MM.1S (cell line): ENCODE results near the gene TRIB2.

ENCODE experiments used
- DNase-seq: peaks from one replicate; pipeline ENCODE4 v3.0.0-alpha.2; 2015
- H2AFZ ChIP-seq: fragments of 300-600 bp; sonication (generic); 2 replicates; pipeline ENCODE4 v1.6.0; 2016; ENCODE audit warnings: antibody characterized with exemption, low read length
- H3F3A ChIP-seq: fragments of 300-600 bp; sonication (generic); 2 replicates; pipeline ENCODE4 v1.6.1; 2016; ENCODE audit warnings: mild to moderate bottlenecking, antibody characterized with exemption, low read length, moderate library complexity, mixed read lengths; ENCODE audit not compliant: insufficient read depth
- H3K27ac ChIP-seq: fragments of 300-600 bp; sonication (generic); 2 replicates; pipeline ENCODE4 v1.5.1; 2016; ENCODE audit warnings: mild to moderate bottlenecking, low read length
- H3K27me3 ChIP-seq: fragments of 300-600 bp; sonication (generic); replicated peaks from 2 replicates; pipeline ENCODE4 v1.6.0; 2016; ENCODE audit warnings: low read length; ENCODE audit not compliant: insufficient read depth
- H3K36me3 ChIP-seq: fragments of 300-600 bp; sonication (generic); replicated peaks from 2 replicates; pipeline ENCODE4 v1.6.1; 2016; ENCODE audit warnings: mild to moderate bottlenecking, low read length, mixed read lengths; ENCODE audit not compliant: insufficient read depth
- H3K4me1 ChIP-seq: fragments of 300-600 bp; sonication (generic); 2 replicates; pipeline ENCODE4 v1.6.1; 2016; ENCODE audit warnings: low read length, mixed read lengths
- H3K4me2 ChIP-seq: fragments of 300-600 bp; sonication (generic); 2 replicates; pipeline ENCODE4 v1.6.0; 2016; ENCODE audit warnings: low read depth, low read length
- H3K4me3 ChIP-seq: fragments of 300-600 bp; sonication (generic); 2 replicates; pipeline ENCODE4 v1.5.1; 2016; ENCODE audit warnings: low read length, mixed read lengths
- H3K79me2 ChIP-seq: fragments of 300-600 bp; sonication (generic); 2 replicates; pipeline ENCODE4 v1.6.1; 2016; ENCODE audit warnings: mixed run types, low read length, mixed read lengths
- H3K9ac ChIP-seq: fragments of 300-600 bp; sonication (generic); 2 replicates; pipeline ENCODE4 v1.6.1; 2016; ENCODE audit warnings: low read length, mixed read lengths
- H3K9me2 ChIP-seq: fragments of 300-600 bp; sonication (generic); replicated peaks from 2 replicates; pipeline ENCODE4 v1.6.1; 2016; ENCODE audit warnings: mild to moderate bottlenecking, low read length, mixed read lengths; ENCODE audit not compliant: insufficient read depth
- H3K9me3 ChIP-seq: fragments of 300-600 bp; sonication (generic); replicated peaks from 2 replicates; pipeline ENCODE4 v1.6.1; 2016; ENCODE audit warnings: mild to moderate bottlenecking, low read length, mixed read lengths; ENCODE audit not compliant: insufficient read depth
- H4K20me1 ChIP-seq: fragments of 300-600 bp; sonication (generic); 2 replicates; pipeline ENCODE4 v1.6.1; 2016; ENCODE audit warnings: mild to moderate bottlenecking, low read length, moderate library complexity, mixed read lengths; ENCODE audit not compliant: insufficient read depth
- EZH2 ChIP-seq: fragments of 300-600 bp; sonication (generic); optimal IDR thresholded peaks from 2 replicates; pipeline ENCODE3; 2017; ENCODE audit warnings: low read depth, mild to moderate bottlenecking, antibody characterized with exemption, low read length, mixed read lengths
- EZH2phosphoT487 ChIP-seq: fragments of 300-600 bp; sonication (generic); IDR thresholded peaks from 2 replicates; pipeline ENCODE4 v1.6.1; 2018; ENCODE audit warnings: antibody characterized with exemption, low read length
- TF ChIP-seq, protein P1 (sequence below): fragments of 300-600 bp; sonication (generic); IDR thresholded peaks from 2 replicates; pipeline ENCODE4 v1.5.1; 2016; ENCODE audit warnings: antibody characterized with exemption, low read length, mixed read lengths

Gene TRIB2

DNA sequence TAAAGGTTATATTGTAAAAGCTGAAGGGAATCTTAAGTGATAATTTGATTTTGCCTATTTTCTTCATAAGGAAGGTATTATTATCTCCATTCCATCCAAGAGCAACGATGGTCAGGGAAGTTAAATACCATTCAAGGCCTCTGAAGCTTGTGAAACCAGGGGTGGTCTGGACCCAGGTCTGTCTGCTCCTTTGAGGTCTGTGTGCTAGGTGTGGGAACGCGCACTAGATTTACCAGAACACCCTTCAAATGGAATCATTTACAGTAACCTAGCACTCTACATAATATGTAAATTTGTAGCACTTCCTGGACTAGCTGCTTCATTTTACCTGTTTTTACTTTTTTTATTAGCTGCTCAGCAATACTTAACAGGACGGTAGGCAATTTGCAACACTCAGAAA is 6.4 kb upstream of the TRIB2 start:
- Histone ChIP-seq H3K9ac (no peak overlapping the region), H3K4me1 (no peaks in the 10 kb centered on the region), H3K9me2 (no peaks in the 10 kb centered on the region), H3K4me3 (no peak overlapping the region), H3K79me2 (no peaks in the 10 kb centered on the region), H3K9me3 (no peaks in the 10 kb centered on the region), H3K27ac (no peak overlapping the region), H3K36me3 (no peaks in the 10 kb centered on the region), H3K4me2 (no peak overlapping the region), H4K20me1 (no peaks in the 10 kb centered on the region), H3F3A (no peaks in the 10 kb centered on the region), H3K27me3 (no peaks in the 10 kb centered on the region), H2AFZ (no peak overlapping the region)
- DNase-seq, result no peak
- TF ChIP-seq EZH2, result no peak
- TF ChIP-seq, protein P1, sequence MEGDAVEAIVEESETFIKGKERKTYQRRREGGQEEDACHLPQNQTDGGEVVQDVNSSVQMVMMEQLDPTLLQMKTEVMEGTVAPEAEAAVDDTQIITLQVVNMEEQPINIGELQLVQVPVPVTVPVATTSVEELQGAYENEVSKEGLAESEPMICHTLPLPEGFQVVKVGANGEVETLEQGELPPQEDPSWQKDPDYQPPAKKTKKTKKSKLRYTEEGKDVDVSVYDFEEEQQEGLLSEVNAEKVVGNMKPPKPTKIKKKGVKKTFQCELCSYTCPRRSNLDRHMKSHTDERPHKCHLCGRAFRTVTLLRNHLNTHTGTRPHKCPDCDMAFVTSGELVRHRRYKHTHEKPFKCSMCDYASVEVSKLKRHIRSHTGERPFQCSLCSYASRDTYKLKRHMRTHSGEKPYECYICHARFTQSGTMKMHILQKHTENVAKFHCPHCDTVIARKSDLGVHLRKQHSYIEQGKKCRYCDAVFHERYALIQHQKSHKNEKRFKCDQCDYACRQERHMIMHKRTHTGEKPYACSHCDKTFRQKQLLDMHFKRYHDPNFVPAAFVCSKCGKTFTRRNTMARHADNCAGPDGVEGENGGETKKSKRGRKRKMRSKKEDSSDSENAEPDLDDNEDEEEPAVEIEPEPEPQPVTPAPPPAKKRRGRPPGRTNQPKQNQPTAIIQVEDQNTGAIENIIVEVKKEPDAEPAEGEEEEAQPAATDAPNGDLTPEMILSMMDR, result no peak
- TF ChIP-seq EZH2phosphoT487, result no peak

DNA sequence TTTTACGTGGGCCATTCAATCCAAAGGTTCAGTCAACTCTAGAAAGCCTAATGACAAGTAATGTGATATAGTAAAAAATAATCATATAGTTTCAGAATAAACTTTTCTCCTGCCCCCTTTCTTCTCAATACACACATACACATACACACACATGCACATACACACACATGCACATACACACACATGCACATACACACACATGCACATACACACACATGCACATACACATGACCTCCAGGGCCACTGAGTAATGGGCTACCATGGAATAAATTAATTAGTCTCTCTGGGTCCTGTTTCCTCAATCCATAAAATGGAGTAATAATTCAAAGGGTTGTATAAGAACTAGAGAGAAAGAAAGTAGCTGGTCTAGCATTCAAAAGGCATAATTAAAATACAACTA is 5.4 kb upstream of the TRIB2 start:
- no peak overlapping the region for H3K4me2 ChIP-seq
- H3K9me2 ChIP-seq, result no peaks in the 10 kb centered on the region
- H4K20me1 ChIP-seq, result no peaks in the 10 kb centered on the region
- no peak for DNase-seq
- no peak overlapping the region for H2AFZ ChIP-seq
- H3K9ac ChIP-seq, result no peak overlapping the region
- no peak overlapping the region for H3K4me3 ChIP-seq
- TF ChIP-seq EZH2phosphoT487 (no peak), EZH2 (no peak)
- TF ChIP-seq, protein P1, result no peak
- no peak overlapping the region for H3K27ac ChIP-seq
- H3K36me3 ChIP-seq, result no peaks in the 10 kb centered on the region
- H3F3A ChIP-seq, result 0 out of 2 replicates have a peak, but pooled peaks cover 5% of the 10 kb centered on the region
- H3K79me2 ChIP-seq, result no peaks in the 10 kb centered on the region
- no peaks in the 10 kb centered on the region for H3K9me3 ChIP-seq
- H3K27me3 ChIP-seq, result no peaks in the 10 kb centered on the region
- H3K4me1 ChIP-seq, result no peaks in the 10 kb centered on the region

DNA sequence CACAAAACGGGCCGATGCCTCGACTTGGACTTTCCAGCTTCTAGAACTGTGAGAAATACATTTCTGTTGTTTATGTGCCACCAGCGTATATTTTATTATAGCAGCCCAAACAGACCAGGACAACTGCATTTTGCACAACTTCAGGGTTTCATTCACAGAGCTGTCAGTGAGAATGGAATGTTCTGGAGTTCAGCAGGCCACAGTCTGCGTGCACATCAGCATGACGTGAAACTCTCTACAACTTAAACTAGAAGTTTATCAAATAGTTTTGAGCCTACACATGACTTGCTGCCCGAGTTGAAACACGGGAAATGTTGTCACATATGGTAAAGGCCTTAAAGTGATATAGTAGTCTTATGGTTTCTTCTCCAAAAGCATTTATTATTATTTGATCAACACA is 3.9 kb upstream of the TRIB2 start:
- Histone ChIP-seq H3K36me3 (no peaks in the 10 kb centered on the region), H3K27me3 (no peaks in the 10 kb centered on the region), H3K4me3 (no peak overlapping the region), H3K9me3 (no peaks in the 10 kb centered on the region), H2AFZ (no peak overlapping the region), H3K27ac (no peak overlapping the region), H3K9ac (no peak overlapping the region), H3K9me2 (no peaks in the 10 kb centered on the region), H3K4me1 (no peaks in the 10 kb centered on the region), H3F3A (0 out of 2 replicates have a peak, but pooled peaks cover 10% of the 10 kb centered on the region), H3K79me2 (no peaks in the 10 kb centered on the region), H3K4me2 (no peak overlapping the region), H4K20me1 (no peaks in the 10 kb centered on the region)
- DNase-seq, result no peak
- TF ChIP-seq EZH2phosphoT487 (no peak), EZH2 (no peak)
- TF ChIP-seq, protein P1, result no peak
